Mucosa of stomach (tissue), 1 donor: ENCODE data around the gene CCDC71L.
"Not testable (repeated sequence)": the region's sequence is repeated elsewhere in the genome, so short reads cannot be mapped to it uniquely, and the experiment has no call there.

Experiments used
- H3K27me3 ChIP-seq: one replicate; pipeline ENCODE4 v1.7.0; 2013; ENCODE audit warnings: mild to moderate bottlenecking, low read length; ENCODE audit not compliant: control insufficient read depth, insufficient read depth
- H3K36me3 ChIP-seq: one replicate; pipeline ENCODE4 v1.7.0; 2013; ENCODE audit warnings: low read length; ENCODE audit not compliant: control insufficient read depth, insufficient read depth
- H3K4me1 ChIP-seq: one replicate; pipeline ENCODE4 v1.7.0; 2013; ENCODE audit warnings: mild to moderate bottlenecking, low read length; ENCODE audit not compliant: control insufficient read depth, insufficient read depth
- H3K4me3 ChIP-seq: one replicate; pipeline ENCODE4 v1.7.0; 2013; ENCODE audit warnings: low read length
- H3K9ac ChIP-seq: one replicate; pipeline ENCODE4 v1.7.0; 2013; ENCODE audit warnings: mild to moderate bottlenecking, low read length, moderate library complexity
- H3K9me3 ChIP-seq: one replicate; pipeline ENCODE4 v1.7.0; 2013; ENCODE audit warnings: mild to moderate bottlenecking, low read length, moderate library complexity; ENCODE audit not compliant: control insufficient read depth
- donor health status: Pancreatic carcinoma.

The CCDC71L gene

GRCh38 chr7:106673688-106674087 lies 12.7 kb upstream of the CCDC71L start:
- H3K36me3 ChIP-seq, H3K9me3 ChIP-seq, H3K4me1 ChIP-seq, H3K9ac ChIP-seq, H3K4me3 ChIP-seq, H3K27me3 ChIP-seq: not testable (repeated sequence)

- not testable (repeated sequence) for H3K4me1 ChIP-seq, H3K27me3 ChIP-seq, H3K4me3 ChIP-seq, H3K9ac ChIP-seq, H3K9me3 ChIP-seq, H3K36me3 ChIP-seq
Measured at GRCh38 chr7:106671930-106672329, 11.0 kb upstream of the CCDC71L start.

GRCh38 chr7:106671160-106671559 lies 10.2 kb upstream of the CCDC71L start:
- H3K9me3 ChIP-seq: no peaks in the 10 kb centered on the region
- H3K4me3 ChIP-seq: no peak overlapping the region
- no peak overlapping the region for H3K9ac ChIP-seq
- H3K36me3 ChIP-seq: no peaks in the 10 kb centered on the region
- H3K27me3 ChIP-seq: no peaks in the 10 kb centered on the region
- no peaks in the 10 kb centered on the region for H3K4me1 ChIP-seq

- Histone ChIP-seq H3K9ac (no peak overlapping the region), H3K27me3 (no peaks in the 10 kb centered on the region), H3K9me3 (no peaks in the 10 kb centered on the region), H3K4me1 (no peaks in the 10 kb centered on the region), H3K36me3 (no peaks in the 10 kb centered on the region), H3K4me3 (no peak overlapping the region)
Measured at GRCh38 chr7:106668861-106669524, 8.0 kb upstream of the CCDC71L start.

GRCh38 chr7:106666353-106666752 lies 5.4 kb upstream of the CCDC71L start:
- Histone ChIP-seq H3K4me3 (no peak overlapping the region), H3K9me3 (no peaks in the 10 kb centered on the region), H3K27me3 (no peaks in the 10 kb centered on the region), H3K9ac (no peak overlapping the region), H3K36me3 (no peaks in the 10 kb centered on the region), H3K4me1 (no peaks in the 10 kb centered on the region)

- Histone ChIP-seq H3K4me1 (no peaks in the 10 kb centered on the region), H3K4me3 (no peak overlapping the region), H3K36me3 (no peaks in the 10 kb centered on the region), H3K27me3 (no peaks in the 10 kb centered on the region), H3K9ac (no peak overlapping the region), H3K9me3 (no peaks in the 10 kb centered on the region)
Measured at GRCh38 chr7:106664343-106664742, 3.4 kb upstream of the CCDC71L start.

GRCh38 chr7:106659963-106660861 lies 746 bp downstream of the CCDC71L start:
- Histone ChIP-seq H3K9me3 (no peaks in the 10 kb centered on the region), H3K36me3 (no peaks in the 10 kb centered on the region), H3K27me3 (no peaks in the 10 kb centered on the region), H3K4me1 (no peaks in the 10 kb centered on the region), H3K9ac (peak overlapping the region; percentile 87), H3K4me3 (peak overlapping the region; percentile 49)

- no peaks in the 10 kb centered on the region for H3K27me3 ChIP-seq
- no peaks in the 10 kb centered on the region for H3K9me3 ChIP-seq
- peak overlapping the region; percentile 18 for H3K4me3 ChIP-seq
- no peaks in the 10 kb centered on the region for H3K36me3 ChIP-seq
- H3K4me1 ChIP-seq: no peaks in the 10 kb centered on the region
- H3K9ac ChIP-seq: peak overlapping the region; percentile 87
Measured at GRCh38 chr7:106659166-106659962, 1.6 kb downstream of the CCDC71L start.

GRCh38 chr7:106658316-106659165 lies 2.4 kb downstream of the CCDC71L start:
- no peak overlapping the region for H3K4me3 ChIP-seq
- H3K9ac ChIP-seq: no peak overlapping the region

GRCh38 chr7:106657085-106657991 lies 3.6 kb downstream of the CCDC71L start:
- H3K36me3 ChIP-seq: no peaks in the 10 kb centered on the region
- H3K4me1 ChIP-seq: no peaks in the 10 kb centered on the region
- H3K9me3 ChIP-seq: no peaks in the 10 kb centered on the region
- H3K27me3 ChIP-seq: no peaks in the 10 kb centered on the region
- H3K4me3 ChIP-seq: no peak overlapping the region
- H3K9ac ChIP-seq: no peak overlapping the region

More at GRCh38 chr7:106658316-106659165, 2.4 kb downstream of the CCDC71L start:
- Histone ChIP-seq H3K36me3 (no peaks in the 10 kb centered on the region), H3K27me3 (no peaks in the 10 kb centered on the region), H3K9me3 (no peaks in the 10 kb centered on the region), H3K4me1 (no peaks in the 10 kb centered on the region)
